GM12891 (cell line): ENCODE measurements around the gene IL1RL2.

Source experiments
- PAX5 ChIP-seq: IDR thresholded peaks from 2 replicates; pipeline ENCODE4 v1.6.1; 2011; ENCODE audit warnings: low read length, moderate library complexity, mild to moderate bottlenecking; ENCODE audit not compliant: insufficient read depth, severe bottlenecking
- POLR2A ChIP-seq: IDR thresholded peaks from 2 replicates; pipeline ENCODE4 v1.6.1; 2011; ENCODE audit warnings: low read depth, low read length, control low read depth
- POLR2AphosphoS5 ChIP-seq: IDR thresholded peaks from 2 replicates; pipeline ENCODE4 v1.6.1; 2011; ENCODE audit warnings: low read depth, low read length, control low read depth
- SPI1 ChIP-seq: IDR thresholded peaks from 2 replicates; pipeline ENCODE4 v1.6.1; 2011; ENCODE audit warnings: low read depth, low read length, control low read depth
- TAF1 ChIP-seq: IDR thresholded peaks from 2 replicates; pipeline ENCODE4 v1.6.1; 2011; ENCODE audit warnings: low read depth, low read length, control low read depth

DNA sequence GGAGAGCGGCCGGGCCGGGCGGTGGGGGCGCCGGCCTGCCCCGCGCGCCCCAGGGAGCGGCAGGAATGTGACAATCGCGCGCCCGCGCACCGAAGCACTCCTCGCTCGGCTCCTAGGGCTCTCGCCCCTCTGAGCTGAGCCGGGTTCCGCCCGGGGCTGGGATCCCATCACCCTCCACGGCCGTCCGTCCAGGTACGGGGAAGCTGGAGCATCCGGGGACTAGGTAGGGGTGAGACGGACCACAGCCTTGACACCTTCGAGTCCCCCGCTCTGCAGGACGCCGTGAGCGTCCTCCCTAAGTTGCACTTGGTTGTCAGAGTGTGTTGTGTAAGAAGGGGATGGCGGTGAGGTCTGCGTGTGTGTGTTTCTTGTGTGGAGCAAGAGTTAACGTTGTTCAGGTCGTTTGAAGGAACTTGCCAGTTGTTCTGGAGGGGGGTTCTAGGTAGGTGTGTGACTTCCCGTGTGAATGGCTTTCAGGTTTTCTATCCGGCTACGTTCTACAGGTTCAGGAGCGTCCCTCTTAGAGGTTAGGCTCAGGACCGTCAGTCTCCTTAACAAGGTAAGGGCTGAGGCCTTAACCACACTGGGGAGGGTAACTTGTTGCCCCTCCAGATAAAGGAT is 43.9 kb upstream of the IL1RL2 start:
- TF ChIP-seq SPI1 (no peak), POLR2A (no peak), POLR2AphosphoS5 (no peak), TAF1 (no peak), PAX5 (no peak)
